Nephron progenitor cell (in vitro differentiated cells): ENCODE data around the gene PAIP1.

Experiments used
- DNase-seq: peaks from one replicate; pipeline ENCODE4 v3.0.0; 2021
- H3K27ac Mint-ChIP-seq: 2 replicates; pipeline ENCODE4 v1.8.0; 2021; ENCODE audit warnings: mild to moderate bottlenecking, moderate library complexity, mixed read lengths
- H3K27me3 Mint-ChIP-seq: 2 replicates; pipeline ENCODE4 v1.8.0; 2021; ENCODE audit warnings: mild to moderate bottlenecking, low read depth, mixed read lengths; ENCODE audit not compliant: poor library complexity
- H3K36me3 Mint-ChIP-seq: 2 replicates; pipeline ENCODE4 v1.8.0; 2021; ENCODE audit warnings: low read depth, mixed read lengths
- H3K4me1 Mint-ChIP-seq: 2 replicates; pipeline ENCODE4 v1.8.0; 2021; ENCODE audit warnings: mixed read lengths
- H3K4me3 Mint-ChIP-seq: 2 replicates; pipeline ENCODE4 v1.8.0; 2021; ENCODE audit warnings: mild to moderate bottlenecking, moderate library complexity, mixed read lengths
- H3K9me3 Mint-ChIP-seq: 2 replicates; pipeline ENCODE4 v1.8.0; 2021; ENCODE audit warnings: mild to moderate bottlenecking, moderate library complexity, mixed read lengths
- CTCF ChIP-seq: fragments of 200-600 bp; sonication (generic); IDR thresholded peaks from 2 replicates; pipeline ENCODE4 v1.5.0; 2021; ENCODE audit warnings: antibody characterized with exemption

The PAIP1 gene

DNA sequence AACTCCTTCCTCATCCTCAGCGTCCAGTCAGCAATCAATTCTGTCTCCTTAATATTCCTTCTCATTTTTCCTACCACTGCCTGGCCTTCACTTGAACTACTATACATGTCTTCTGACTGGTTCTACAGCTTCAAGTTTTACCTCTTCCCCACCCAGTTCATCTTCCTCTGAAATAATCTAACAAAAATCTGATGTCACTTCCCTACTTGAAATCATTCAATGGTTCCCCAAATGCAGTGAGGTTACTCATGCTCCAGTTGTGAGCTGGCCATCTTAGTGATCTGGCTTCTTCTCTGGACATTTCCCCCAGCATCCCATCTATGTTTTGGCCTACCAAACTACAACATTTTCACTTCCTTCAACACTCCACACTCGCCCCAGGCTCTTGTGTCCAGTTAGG is 58.3 kb downstream of the PAIP1 start:
- no peak for TF ChIP-seq CTCF
- Mint-ChIP-seq H3K4me3 (no peak overlapping the region), H3K36me3 (peaks cover 13% of the 10 kb centered on the region), H3K4me1 (no peaks in the 10 kb centered on the region), H3K9me3 (no peaks in the 10 kb centered on the region), H3K27me3 (no peaks in the 10 kb centered on the region), H3K27ac (no peak overlapping the region)
- DNase-seq: no peak

DNA sequence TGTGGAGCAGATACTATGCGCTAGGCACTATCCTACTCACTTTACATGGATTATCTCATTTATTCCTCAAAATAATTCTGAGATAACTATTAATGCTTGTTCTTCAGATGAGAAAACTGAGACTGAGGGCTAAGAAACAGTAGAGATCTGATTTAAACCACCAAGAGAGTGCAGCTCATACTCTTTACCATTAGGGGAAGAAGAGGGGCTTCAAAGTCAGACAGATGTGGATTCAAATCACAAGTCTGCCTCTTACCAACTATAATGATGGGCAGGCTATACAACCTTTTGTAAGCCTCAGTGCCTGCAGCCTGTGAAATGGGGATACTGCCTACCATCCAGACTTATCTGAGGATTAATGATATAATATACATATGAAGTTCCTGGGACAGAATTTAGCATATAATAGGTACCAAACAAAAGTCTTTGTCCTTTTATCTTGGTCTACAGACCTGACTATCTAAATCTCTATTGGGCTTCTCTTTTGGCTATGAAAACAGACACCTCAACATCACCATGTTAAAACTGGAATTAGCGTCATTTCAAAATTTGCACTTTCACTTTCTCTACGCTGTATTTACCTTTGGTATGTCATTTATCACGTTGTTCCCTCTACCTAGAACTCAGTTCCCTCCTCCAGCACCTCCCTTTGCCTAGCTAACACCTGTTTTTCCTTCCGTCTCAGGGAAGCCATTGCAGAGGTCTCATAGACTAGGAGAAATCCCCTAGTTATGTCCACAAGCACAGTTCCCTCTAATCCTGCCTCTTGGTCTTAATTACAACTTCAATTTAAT is 59.4 kb downstream of the PAIP1 start:
- DNase-seq: no peak
- Mint-ChIP-seq H3K27me3 (no peaks in the 10 kb centered on the region), H3K36me3 (peaks cover 13% of the 10 kb centered on the region), H3K27ac (no peak overlapping the region), H3K4me3 (no peak overlapping the region), H3K9me3 (no peaks in the 10 kb centered on the region), H3K4me1 (no peaks in the 10 kb centered on the region)
- TF ChIP-seq CTCF: no peak

GRCh38 chr5:43491326-43491725 is 65.6 kb downstream of the PAIP1 start:
- H3K4me1 Mint-ChIP-seq: no peaks in the 10 kb centered on the region
- H3K4me3 Mint-ChIP-seq: no peak overlapping the region
- H3K36me3 Mint-ChIP-seq: peaks cover 12% of the 10 kb centered on the region
- TF ChIP-seq CTCF: no peak
- DNase-seq: no peak
- H3K9me3 Mint-ChIP-seq: no peaks in the 10 kb centered on the region
- H3K27me3 Mint-ChIP-seq: no peaks in the 10 kb centered on the region
- no peak overlapping the region for H3K27ac Mint-ChIP-seq

GRCh38 chr5:43486353-43486752 is 70.5 kb downstream of the PAIP1 start:
- no peak overlapping the region for H3K4me3 Mint-ChIP-seq
- DNase-seq: no peak
- peaks cover 28% of the 10 kb centered on the region for H3K4me1 Mint-ChIP-seq
- no peaks in the 10 kb centered on the region for H3K9me3 Mint-ChIP-seq
- no peak for TF ChIP-seq CTCF
- H3K27ac Mint-ChIP-seq: no peak overlapping the region
- H3K27me3 Mint-ChIP-seq: peaks cover 3% of the 10 kb centered on the region
- H3K36me3 Mint-ChIP-seq: peaks cover 12% of the 10 kb centered on the region

GRCh38 chr5:43485406-43485805 is 71.5 kb downstream of the PAIP1 start:
- H3K27ac Mint-ChIP-seq: peak overlapping the region; percentile 51

More at GRCh38 chr5:43485406-43485805, 71.5 kb downstream of the PAIP1 start:
- peaks cover 28% of the 10 kb centered on the region for H3K4me1 Mint-ChIP-seq
- H3K9me3 Mint-ChIP-seq: no peaks in the 10 kb centered on the region
- no peak for DNase-seq
- H3K36me3 Mint-ChIP-seq: peaks cover 15% of the 10 kb centered on the region
- no peak for TF ChIP-seq CTCF
- peaks cover 3% of the 10 kb centered on the region for H3K27me3 Mint-ChIP-seq
- no peak overlapping the region for H3K4me3 Mint-ChIP-seq
